Measurements from ENCODE around the gene RTKN. TPM values are rescaled to one million over a fixed set of nuclear protein-coding genes. Genes with fewer than 3 reads are reported as not detected.
A peak's percentile ranks its signal among the peaks of the same experiment; 100 is the strongest.

Gene RTKN
- total and polyA plus RNA-seq, 2 of the 13 experiments (the other 11 are each of a cell fraction or from before 2014, with no cell fraction given): 159 to 166 TPM

- peak; percentile 88; the same call in 1 of the 2 replicates for TF ChIP-seq SMYD3 (CRISPR knock-in tag; IDR thresholded peaks at IDR 0.05)
- no peak for TF ChIP-seq USF2 (IDR thresholded peaks at IDR 0.05; ENCODE audit: low read depth, low read length)
- no peak for TF ChIP-seq USF2 (CRISPR knock-in tag; IDR thresholded peaks at IDR 0.05; ENCODE audit: borderline replicate concordance)
- TF ChIP-seq RFXANK (CRISPR knock-in tag; IDR thresholded peaks at IDR 0.05): no peak
- TF ChIP-seq MYC (CRISPR knock-in tag; IDR thresholded peaks at IDR 0.05; ENCODE audit: borderline replicate concordance): peak; percentile 86
- no peak for TF ChIP-seq ZNF383 (CRISPR knock-in tag; IDR thresholded peaks at IDR 0.05; ENCODE audit: borderline replicate concordance)
- TF ChIP-seq RELA (CRISPR knock-in tag; IDR thresholded peaks at IDR 0.05): no peak
- no peak for TF ChIP-seq HCFC1 (IDR thresholded peaks at IDR 0.05; ENCODE audit: low read depth, low read length)
- no peak; the same call in 1 of the 2 replicates for TF ChIP-seq HMG20B (CRISPR knock-in tag; conservative IDR thresholded peaks at IDR 0.05)
- TF ChIP-seq, protein P1, sequence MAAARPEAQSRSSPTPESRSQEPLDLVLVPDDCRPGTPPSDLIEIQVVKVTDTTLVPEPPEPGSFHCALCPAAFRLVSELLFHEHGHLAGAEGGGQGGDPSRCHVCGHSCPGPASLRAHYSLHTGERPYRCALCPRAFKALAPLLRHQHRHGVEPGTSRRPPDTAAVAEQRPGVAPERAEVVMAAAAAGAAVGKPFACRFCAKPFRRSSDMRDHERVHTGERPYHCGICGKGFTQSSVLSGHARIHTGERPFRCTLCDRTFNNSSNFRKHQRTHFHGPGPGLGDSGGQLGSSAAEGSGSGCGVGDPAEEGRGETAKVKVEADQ (CRISPR knock-in tag; IDR thresholded peaks at IDR 0.05; ENCODE audit: borderline replicate concordance): no peak; the same call in 1 of the 2 replicates
- TF ChIP-seq SP5 (CRISPR knock-in tag; IDR thresholded peaks at IDR 0.05; ENCODE audit: borderline replicate concordance, low read depth): peak; percentile 66
- TF ChIP-seq RFX1 (IDR thresholded peaks at IDR 0.05): no peak
- TF ChIP-seq HMG20A (CRISPR knock-in tag; IDR thresholded peaks at IDR 0.05; ENCODE audit: borderline replicate concordance): no peak
- no peak for TF ChIP-seq HDAC2 (CRISPR knock-in tag; IDR thresholded peaks at IDR 0.05)
- no peak for TF ChIP-seq ETS1 (CRISPR knock-in tag; IDR thresholded peaks at IDR 0.05)
- no peak for TF ChIP-seq ZNF850 (CRISPR knock-in tag; conservative IDR thresholded peaks at IDR 0.05)
- TF ChIP-seq ATF3 (CRISPR knock-in tag; IDR thresholded peaks at IDR 0.05): no peak
- no peak for TF ChIP-seq IRF2 (CRISPR knock-in tag; IDR thresholded peaks at IDR 0.05)
- no peak for TF ChIP-seq ZFP36L1 (CRISPR knock-in tag; IDR thresholded peaks at IDR 0.05)
- no peak for TF ChIP-seq MTA3 (CRISPR knock-in tag; IDR thresholded peaks at IDR 0.05)
- TF ChIP-seq HDAC6 (IDR thresholded peaks at IDR 0.05; ENCODE audit: low read depth, low read length): no peak
- TF ChIP-seq ZSCAN12 (CRISPR knock-in tag; IDR thresholded peaks at IDR 0.05): no peak
- no peak for TF ChIP-seq HNRNPH1 (optimal IDR thresholded peaks at IDR 0.05; ENCODE audit: low read depth, low read length)
- TF ChIP-seq EEA1 (CRISPR knock-in tag; IDR thresholded peaks at IDR 0.05; ENCODE audit: borderline replicate concordance): peak; percentile 27; the same call in 1 of the 2 replicates
- peak; percentile 94 for TF ChIP-seq POLR2AphosphoS5 (IDR thresholded peaks at IDR 0.05; ENCODE audit: low read depth, low read length)
- TF ChIP-seq ONECUT2 (CRISPR knock-in tag; IDR thresholded peaks at IDR 0.05): 0 out of 2 replicates have a peak, but pooled peaks have one; percentile 40
- no peak for TF ChIP-seq ZNF776 (CRISPR knock-in tag; IDR thresholded peaks at IDR 0.05)
- no peak for TF ChIP-seq ZBTB3 (CRISPR knock-in tag; IDR thresholded peaks at IDR 0.05; ENCODE audit: borderline replicate concordance, low read depth)
Observed at GRCh38 chr2:74457549-74458131, 15.9 kb upstream of the RTKN start (continued).
